Astrocyte (in vitro differentiated cells and primary cell): ENCODE measurements around the gene COA1.

Experiments used
- EZH2 ChIP-seq: IDR thresholded peaks from 2 replicates; pipeline ENCODE4 v1.6.1; 2012; ENCODE audit warnings: mild to moderate bottlenecking, low read length, inconsistent platforms; ENCODE audit not compliant: insufficient read depth
- TF ChIP-seq, protein P1 (sequence below): IDR thresholded peaks from 2 replicates; pipeline ENCODE4 v1.5.1; 2011; ENCODE audit warnings: low read depth, mild to moderate bottlenecking, inconsistent platforms, low read length, moderate library complexity; ENCODE audit not compliant: insufficient read depth

DNA sequence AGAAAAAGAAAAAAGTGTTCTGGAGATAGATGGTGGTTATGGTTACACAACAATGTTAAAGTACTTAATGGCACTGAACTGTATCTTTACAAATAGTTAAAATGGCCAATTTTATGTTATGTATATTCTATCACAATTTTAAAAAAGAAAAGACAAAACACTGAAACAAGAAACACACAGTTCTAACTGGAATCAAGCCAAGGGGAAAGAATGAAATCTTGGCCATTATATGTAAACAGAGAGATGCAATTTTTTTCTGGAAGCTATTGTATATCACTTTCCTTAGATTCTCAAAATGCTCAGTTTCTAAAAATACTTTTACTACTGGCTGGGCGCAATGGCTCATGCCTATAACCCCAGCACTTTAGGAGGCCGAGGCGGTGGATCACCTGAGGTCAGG lies 4.1 kb downstream of the COA1 start:
- TF ChIP-seq, protein P1, sequence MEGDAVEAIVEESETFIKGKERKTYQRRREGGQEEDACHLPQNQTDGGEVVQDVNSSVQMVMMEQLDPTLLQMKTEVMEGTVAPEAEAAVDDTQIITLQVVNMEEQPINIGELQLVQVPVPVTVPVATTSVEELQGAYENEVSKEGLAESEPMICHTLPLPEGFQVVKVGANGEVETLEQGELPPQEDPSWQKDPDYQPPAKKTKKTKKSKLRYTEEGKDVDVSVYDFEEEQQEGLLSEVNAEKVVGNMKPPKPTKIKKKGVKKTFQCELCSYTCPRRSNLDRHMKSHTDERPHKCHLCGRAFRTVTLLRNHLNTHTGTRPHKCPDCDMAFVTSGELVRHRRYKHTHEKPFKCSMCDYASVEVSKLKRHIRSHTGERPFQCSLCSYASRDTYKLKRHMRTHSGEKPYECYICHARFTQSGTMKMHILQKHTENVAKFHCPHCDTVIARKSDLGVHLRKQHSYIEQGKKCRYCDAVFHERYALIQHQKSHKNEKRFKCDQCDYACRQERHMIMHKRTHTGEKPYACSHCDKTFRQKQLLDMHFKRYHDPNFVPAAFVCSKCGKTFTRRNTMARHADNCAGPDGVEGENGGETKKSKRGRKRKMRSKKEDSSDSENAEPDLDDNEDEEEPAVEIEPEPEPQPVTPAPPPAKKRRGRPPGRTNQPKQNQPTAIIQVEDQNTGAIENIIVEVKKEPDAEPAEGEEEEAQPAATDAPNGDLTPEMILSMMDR: no peak
- no peak for TF ChIP-seq EZH2
